Transverse colon (tissue), 4 donors: ENCODE measurements around the gene NDEL1. TPM values are rescaled to one million over a fixed set of nuclear protein-coding genes. Genes with fewer than 3 reads are reported as not detected.

Experiments
- DNase-seq: peaks from one replicate; pipeline ENCODE4 v3.0.0-alpha.2; 2019
- H3K27ac ChIP-seq, 4 donors: fragments of 200-600 bp; sonication (generic); 2 replicates each; pipeline ENCODE4 v1.5.1; 2016 to 2018; ENCODE audit warnings: inconsistent platforms in 4 of 4
- H3K27me3 ChIP-seq: fragments of 200-600 bp; sonication (generic); 2 replicates; pipeline ENCODE4 v1.5.1; 2017; ENCODE audit warnings: inconsistent platforms
- H3K36me3 ChIP-seq, 4 donors: fragments of 200-600 bp; sonication (generic); 2 replicates each; pipeline ENCODE4 v1.5.1; 2017 to 2019; ENCODE audit warnings: inconsistent platforms in 4 of 4
- H3K4me1 ChIP-seq, 4 donors: fragments of 200-600 bp; sonication (generic); 2 replicates each; pipeline ENCODE4 v1.5.1; 2017 to 2020; ENCODE audit warnings: inconsistent platforms in 4 of 4
- H3K4me3 ChIP-seq, 4 donors: fragments of 200-600 bp; sonication (generic); 1 replicate in 1 of 4; 2 replicates in 3 of 4; pipeline versions ENCODE4 v1.5.1 to v1.6.1; 2017 to 2019; ENCODE audit warnings: inconsistent platforms in 4 of 4
- H3K9me3 ChIP-seq, 2 donors: fragments of 200-600 bp; sonication (generic); 2 replicates each; pipeline ENCODE4 v1.5.1; 2017 to 2019; ENCODE audit warnings: inconsistent platforms in 2 of 2
- CTCF ChIP-seq, 5 experiments: fragments of 200-600 bp in 3 of 5; fragments of 450-650 bp in 2 of 5; sonication (generic) in 3 of 5; IDR thresholded peaks; 1 replicate in 2 of 5; 2 replicates in 3 of 5; pipeline ENCODE4 v1.5.1; 2016 to 2017; ENCODE audit warnings: antibody characterized with exemption in 5 of 5, inconsistent platforms in 3 of 5, mild to moderate bottlenecking in 2 of 5, moderate library complexity in 1 of 5
- EP300 ChIP-seq: sonication (generic); formaldehyde crosslinking; IDR thresholded peaks from one replicate; pipeline ENCODE4 v1.6.1; 2017; ENCODE audit warnings: antibody characterized with exemption, low read depth
- POLR2A ChIP-seq: fragments of 450-650 bp; IDR thresholded peaks from one replicate; pipeline ENCODE4 v1.6.1; 2016; ENCODE audit warnings: antibody characterized with exemption, mild to moderate bottlenecking, moderate library complexity
- POLR2AphosphoS5 ChIP-seq, 3 donors: sonication (generic); formaldehyde crosslinking; IDR thresholded peaks; one replicate each; pipeline ENCODE4 v1.6.1; 2016; ENCODE audit warnings: antibody characterized with exemption in 3 of 3
- WGBS, 2 donors: methylation state at CpG; one replicate each; pipeline ENCODE4 v1.1.5; 2018; ENCODE audit warnings: low coverage in 1 of 2; 5-methylcytosine and 5-hydroxymethylcytosine counted together
- in situ Hi-C, 4 donors: fragments of 200-750 bp; cut with MboI; loops; one replicate each; pipeline versions ENCODE4 v1.15.0 to v1.15.1; 2017; ENCODE audit warnings: low sequenced_read_pairs in 3 of 4, low pct_ligation_motif_present in 1 of 4, low pct_unique_long_range_greater_than_20kb in 1 of 4
- intact Hi-C: fragments of 100-400 bp; cut with DNase I; formaldehyde crosslinking; loops from one replicate; pipeline ENCODE4 v1.15.1; 2023; ENCODE audit warnings: low total_unique reads
- total RNA-seq, 4 donors: library from RNA; depleted of rRNA; stranded (reverse); fragments of >200 nt; gene quantifications; one replicate each; pipeline ENCODE4 v1.1.0, GENCODE V29; 2016

Gene NDEL1
- total RNA-seq, 4 donors from 2014 or later = 28.3 to 82.4 (median 77.2) TPM

GRCh38 chr17:8405499-8406016 is 30.1 kb upstream of the NDEL1 start:
- H3K27me3 ChIP-seq = no peaks in the 10 kb centered on the region
- in situ Hi-C loops = loop anchor here in 1 of 4 donors (25.0 kb wide), 1 partner anchor 332 kb away; the partner anchor contains the start of gene CCDC42
- H3K4me1 ChIP-seq = peaks cover 0 to 6% (median 2%) of the 10 kb centered on the region in 4 donors
- no peaks in the 10 kb centered on the region for H3K9me3 ChIP-seq
- H3K27ac ChIP-seq = no peak overlapping the region
- TF ChIP-seq CTCF (IDR thresholded peaks at IDR 0.05) (no peak), POLR2AphosphoS5 (IDR thresholded peaks at IDR 0.05) (no peak), POLR2A (no peak), EP300 (no peak)
- WGBS, 2 donors = 82% methylated on average over 11 of the region's 11 CpGs; no CpG with 5 or more reads in 1 of the 2 donors
- DNase-seq = no peak
- intact Hi-C loops = loop anchor here (5.0 kb wide), 1 partner anchor 342 kb away; no protein-coding TSS in a partner anchor
- H3K4me3 ChIP-seq = no peak overlapping the region
- no peaks in the 10 kb centered on the region for H3K36me3 ChIP-seq

- Histone ChIP-seq H3K9me3 (no peaks in the 10 kb centered on the region), H3K36me3 (no peaks in the 10 kb centered on the region), H3K4me1 (peaks cover 0 to 7% (median 2%) of the 10 kb centered on the region in 4 donors), H3K27ac (no peak overlapping the region), H3K4me3 (no peak overlapping the region), H3K27me3 (no peaks in the 10 kb centered on the region)
- no peak for TF ChIP-seq POLR2A
- no peak for TF ChIP-seq POLR2AphosphoS5 (IDR thresholded peaks at IDR 0.05)
- TF ChIP-seq CTCF (IDR thresholded peaks at IDR 0.05) = no peak
- TF ChIP-seq EP300 = no peak
- no peak for DNase-seq
- in situ Hi-C loops = loop anchor here in 1 of 4 donors (25.0 kb wide), 1 partner anchor 331 kb away; the partner anchor contains the start of gene CCDC42
- 81% methylated on average over 2 of the region's 2 CpGs; no CpG with 5 or more reads in 1 of the 2 donors for WGBS, 2 donors
- intact Hi-C loops = loop anchor here (5.0 kb wide), 1 partner anchor 341 kb away; no protein-coding TSS in a partner anchor
Observed at GRCh38 chr17:8406174-8406573, 29.5 kb upstream of the NDEL1 start.

- H3K27me3 ChIP-seq = no peaks in the 10 kb centered on the region
- DNase-seq = peak; percentile 72
- 44% methylated on average over 14 of the region's 14 CpGs; no CpG with 5 or more reads in 1 of the 2 donors for WGBS, 2 donors
- no peak overlapping the region for H3K4me3 ChIP-seq
- no peaks in the 10 kb centered on the region for H3K36me3 ChIP-seq
- H3K4me1 ChIP-seq = peaks cover 0 to 7% (median 2%) of the 10 kb centered on the region in 4 donors
- no peak overlapping the region for H3K27ac ChIP-seq
- TF ChIP-seq CTCF (IDR thresholded peaks at IDR 0.05) (no peak), POLR2A (no peak), POLR2AphosphoS5 (IDR thresholded peaks at IDR 0.05) (no peak), EP300 (no peak)
- in situ Hi-C loops = loop anchor here in 1 of 4 donors (25.0 kb wide), 1 partner anchor 329 kb away; the partner anchor contains the start of gene CCDC42
- intact Hi-C loops = loop anchor here (5.0 kb wide), 1 partner anchor 339 kb away; no protein-coding TSS in a partner anchor
- no peaks in the 10 kb centered on the region for H3K9me3 ChIP-seq
Observed at GRCh38 chr17:8408371-8408770, 27.3 kb upstream of the NDEL1 start.

GRCh38 chr17:8409966-8410882 is 25.5 kb upstream of the NDEL1 start:
- in situ Hi-C loops (loop anchor here (5.0 to 25.0 kb wide), 3 partner anchors 327 to 335 kb away; partner anchors contain the start of gene CCDC42 (in 4 of the 4)), intact Hi-C loops (loop anchor here (5.0 kb wide), 1 partner anchor 337 kb away; no protein-coding TSS in a partner anchor)
- Histone ChIP-seq H3K27ac (no peak overlapping the region), H3K27me3 (peaks cover under 1% of the 10 kb centered on the region), H3K4me1 (peaks cover 0 to 7% (median 2%) of the 10 kb centered on the region in 4 donors), H3K9me3 (no peaks in the 10 kb centered on the region), H3K4me3 (no peak overlapping the region), H3K36me3 (no peaks in the 10 kb centered on the region)
- DNase-seq = peak; percentile 91
- 12 to 18% methylated on average over 12 to 19 of the region's 19 CpGs for WGBS, 2 donors
- TF ChIP-seq CTCF (IDR thresholded peaks at IDR 0.05) (peak; percentile 84 to 87 (median 86)), EP300 (no peak), POLR2AphosphoS5 (IDR thresholded peaks at IDR 0.05) (peak in 1 of 3 donors; percentile 30)
